T-helper 2 cell (primary cell): Measurements from ENCODE around the gene MED25.

ENCODE experiments used
- DNase-seq, 5 experiments: peaks; one replicate each; pipeline versions ENCODE4 v3.0.0 to v3.0.0-alpha.2; 2012 to 2022

The MED25 gene

GRCh38 chr19:49799271-49799797, 18.8 kb upstream of the MED25 start:
- no peak for DNase-seq

GRCh38 chr19:49799798-49800376, 18.2 kb upstream of the MED25 start:
- no peak for DNase-seq

GRCh38 chr19:49800771-49801170, 17.3 kb upstream of the MED25 start:
- DNase-seq, result no peak

- no peak for DNase-seq
Observed at GRCh38 chr19:49801401-49801888, 16.6 kb upstream of the MED25 start.

- no peak for DNase-seq
Observed at GRCh38 chr19:49801966-49802661, 16.0 kb upstream of the MED25 start.

GRCh38 chr19:49802836-49803528, 15.1 kb upstream of the MED25 start:
- no peak for DNase-seq

GRCh38 chr19:49803529-49803856, 14.6 kb upstream of the MED25 start:
- no peak for DNase-seq

- no peak for DNase-seq
Observed at GRCh38 chr19:49805822-49806619, 12.1 kb upstream of the MED25 start.

GRCh38 chr19:49806620-49806959, 11.5 kb upstream of the MED25 start:
- DNase-seq, result no peak

GRCh38 chr19:49807058-49807903, 10.8 kb upstream of the MED25 start:
- no peak for DNase-seq

- DNase-seq, result no peak
Observed at GRCh38 chr19:49807904-49808675, 10.0 kb upstream of the MED25 start.

GRCh38 chr19:49808711-49809159, 9.4 kb upstream of the MED25 start:
- peak; percentile 65 to 90 (median 84) for DNase-seq

GRCh38 chr19:49809160-49809940, 8.7 kb upstream of the MED25 start:
- peak; percentile 24 to 62 (median 32) for DNase-seq

GRCh38 chr19:49809941-49810389, 8.1 kb upstream of the MED25 start:
- DNase-seq, result no peak

- no peak for DNase-seq
Observed at GRCh38 chr19:49811328-49811727, 6.8 kb upstream of the MED25 start.

- no peak for DNase-seq
Observed at GRCh38 chr19:49812452-49812996, 5.6 kb upstream of the MED25 start.

GRCh38 chr19:49812997-49813861, 4.9 kb upstream of the MED25 start, which contains the start of gene FUZ:
TSS of gene FUZ (minus strand) at chr19:49813292. CDS start at chr19:49813106, 186 bp downstream.
- DNase-seq, result peak; percentile 73 to 97 (median 91)

GRCh38 chr19:49814010-49814409, 4.1 kb upstream of the MED25 start:
- DNase-seq, result no peak

- no peak for DNase-seq
Observed at GRCh38 chr19:49816590-49816989, 1.5 kb upstream of the MED25 start.
